ENCODE results near the gene MCM8.

Gene MCM8

GRCh38 chr20:5910186-5910585, 40.3 kb upstream of the MCM8 start:
- TF ChIP-seq EZH2phosphoT487 (IDR thresholded peaks at IDR 0.05; ENCODE audit: low read length) (no peak), CTCF (IDR thresholded peaks at IDR 0.05; ENCODE audit: low read length) (no peak)
- no peaks in the 10 kb centered on the region for H4K20me1 ChIP-seq (ENCODE audit: insufficient read depth, low read length)
- H3F3A ChIP-seq (ENCODE audit: insufficient read depth, low read length): no peaks in the 10 kb centered on the region
- H3K27ac ChIP-seq (ENCODE audit: low read length): no peak overlapping the region
- no peaks in the 10 kb centered on the region for H3K9me3 ChIP-seq (replicated peaks; ENCODE audit: insufficient read depth, low read length)
- no peaks in the 10 kb centered on the region for H3K9me2 ChIP-seq (replicated peaks; ENCODE audit: insufficient read depth, low read length)
- H3K4me1 ChIP-seq (ENCODE audit: low read length): no peaks in the 10 kb centered on the region
- no peaks in the 10 kb centered on the region for H3K36me3 ChIP-seq (replicated peaks; ENCODE audit: insufficient read depth, low read length)
- H3K4me2 ChIP-seq (ENCODE audit: low read depth, low read length): no peak overlapping the region
- H3K9ac ChIP-seq (ENCODE audit: low read length): no peak overlapping the region
- H2AFZ ChIP-seq (ENCODE audit: low read length): no peak overlapping the region
- H3K27me3 ChIP-seq (replicated peaks; ENCODE audit: insufficient read depth, low read length): no peaks in the 10 kb centered on the region; the same call in 1 of the 2 replicates
- no peak for DNase-seq
- no peaks in the 10 kb centered on the region for H3K79me2 ChIP-seq (ENCODE audit: low read length)
- no peak overlapping the region for H3K4me3 ChIP-seq (ENCODE audit: low read length)

DNA sequence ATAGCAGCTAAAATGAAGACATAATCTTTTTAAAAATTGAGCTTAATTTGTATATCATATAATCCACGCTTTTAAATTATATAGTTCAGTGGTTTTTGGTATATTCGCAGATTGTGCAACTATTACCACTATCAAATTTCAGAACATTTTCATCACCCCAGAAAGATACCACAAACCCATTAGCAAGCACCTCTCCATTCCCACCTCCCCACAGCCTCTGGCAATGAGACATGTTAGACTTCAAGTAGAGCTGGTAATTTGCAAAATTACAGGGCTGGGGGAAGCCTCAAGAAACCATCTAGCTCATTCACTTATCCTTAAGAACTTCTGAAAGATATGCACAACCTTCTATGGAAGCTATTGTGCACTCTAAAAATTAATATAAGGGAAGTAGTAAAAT, 37.3 kb upstream of the MCM8 start:
- no peak for TF ChIP-seq EZH2 (optimal IDR thresholded peaks at IDR 0.05; ENCODE audit: low read depth, low read length)
- TF ChIP-seq EZH2phosphoT487 (IDR thresholded peaks at IDR 0.05; ENCODE audit: low read length): no peak
- no peak for TF ChIP-seq CTCF (IDR thresholded peaks at IDR 0.05; ENCODE audit: low read length)
- DNase-seq: no peak
- H3K4me1 ChIP-seq (ENCODE audit: low read length): no peaks in the 10 kb centered on the region
- no peak overlapping the region for H3K4me2 ChIP-seq (ENCODE audit: low read depth, low read length)
- no peaks in the 10 kb centered on the region; the same call in 1 of the 2 replicates for H3K27me3 ChIP-seq (replicated peaks; ENCODE audit: insufficient read depth, low read length)
- H3K27ac ChIP-seq (ENCODE audit: low read length): no peak overlapping the region
- no peaks in the 10 kb centered on the region for H3K79me2 ChIP-seq (ENCODE audit: low read length)
- no peak overlapping the region for H3K9ac ChIP-seq (ENCODE audit: low read length)
- no peaks in the 10 kb centered on the region for H4K20me1 ChIP-seq (ENCODE audit: insufficient read depth, low read length)
- no peaks in the 10 kb centered on the region for H3K9me2 ChIP-seq (replicated peaks; ENCODE audit: insufficient read depth, low read length)
- H3K4me3 ChIP-seq (ENCODE audit: low read length): no peak overlapping the region
- H3F3A ChIP-seq (ENCODE audit: insufficient read depth, low read length): no peaks in the 10 kb centered on the region
- no peak overlapping the region for H2AFZ ChIP-seq (ENCODE audit: low read length)
- H3K9me3 ChIP-seq (replicated peaks; ENCODE audit: insufficient read depth, low read length): no peaks in the 10 kb centered on the region
- H3K36me3 ChIP-seq (replicated peaks; ENCODE audit: insufficient read depth, low read length): no peaks in the 10 kb centered on the region

DNA sequence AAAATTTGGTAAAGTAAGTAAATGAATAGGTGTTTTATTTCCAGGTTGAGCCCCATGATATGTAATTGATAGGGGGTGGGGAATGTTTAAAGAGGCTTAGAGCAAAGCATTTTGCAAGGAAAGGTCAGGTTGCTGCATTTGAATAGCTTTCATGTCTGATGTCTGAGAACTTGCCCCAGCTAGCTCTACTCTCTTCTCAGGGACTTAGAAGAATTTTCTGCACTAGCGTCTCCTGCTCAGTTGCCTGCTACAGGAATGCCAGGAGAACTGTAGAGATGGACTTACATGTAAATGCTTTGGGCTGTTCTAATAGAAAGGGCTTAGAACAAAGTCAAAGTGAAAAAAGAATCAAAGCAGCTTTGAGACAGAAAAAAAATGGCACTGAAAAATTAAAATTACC, 35.6 kb upstream of the MCM8 start:
- H2AFZ ChIP-seq (ENCODE audit: low read length): no peak overlapping the region
- no peak overlapping the region for H3K4me2 ChIP-seq (ENCODE audit: low read depth, low read length)
- H3K27me3 ChIP-seq (replicated peaks; ENCODE audit: insufficient read depth, low read length): no peaks in the 10 kb centered on the region; the same call in 1 of the 2 replicates
- no peak overlapping the region for H3K4me3 ChIP-seq (ENCODE audit: low read length)
- DNase-seq: no peak
- H3K9ac ChIP-seq (ENCODE audit: low read length): no peak overlapping the region
- TF ChIP-seq EZH2 (optimal IDR thresholded peaks at IDR 0.05; ENCODE audit: low read depth, low read length) (no peak), EZH2phosphoT487 (IDR thresholded peaks at IDR 0.05; ENCODE audit: low read length) (no peak), CTCF (IDR thresholded peaks at IDR 0.05; ENCODE audit: low read length) (no peak)
- no peaks in the 10 kb centered on the region for H3K79me2 ChIP-seq (ENCODE audit: low read length)
- H3K27ac ChIP-seq (ENCODE audit: low read length): no peak overlapping the region
- H3K9me2 ChIP-seq (replicated peaks; ENCODE audit: insufficient read depth, low read length): no peaks in the 10 kb centered on the region
- H3K9me3 ChIP-seq (replicated peaks; ENCODE audit: insufficient read depth, low read length): no peaks in the 10 kb centered on the region
- H3K4me1 ChIP-seq (ENCODE audit: low read length): peaks cover 11% of the 10 kb centered on the region
- H3F3A ChIP-seq (ENCODE audit: insufficient read depth, low read length): no peaks in the 10 kb centered on the region
- H4K20me1 ChIP-seq (ENCODE audit: insufficient read depth, low read length): no peaks in the 10 kb centered on the region
- no peaks in the 10 kb centered on the region for H3K36me3 ChIP-seq (replicated peaks; ENCODE audit: insufficient read depth, low read length)
